ENCODE measurements around the gene ARL6IP4.

DNA sequence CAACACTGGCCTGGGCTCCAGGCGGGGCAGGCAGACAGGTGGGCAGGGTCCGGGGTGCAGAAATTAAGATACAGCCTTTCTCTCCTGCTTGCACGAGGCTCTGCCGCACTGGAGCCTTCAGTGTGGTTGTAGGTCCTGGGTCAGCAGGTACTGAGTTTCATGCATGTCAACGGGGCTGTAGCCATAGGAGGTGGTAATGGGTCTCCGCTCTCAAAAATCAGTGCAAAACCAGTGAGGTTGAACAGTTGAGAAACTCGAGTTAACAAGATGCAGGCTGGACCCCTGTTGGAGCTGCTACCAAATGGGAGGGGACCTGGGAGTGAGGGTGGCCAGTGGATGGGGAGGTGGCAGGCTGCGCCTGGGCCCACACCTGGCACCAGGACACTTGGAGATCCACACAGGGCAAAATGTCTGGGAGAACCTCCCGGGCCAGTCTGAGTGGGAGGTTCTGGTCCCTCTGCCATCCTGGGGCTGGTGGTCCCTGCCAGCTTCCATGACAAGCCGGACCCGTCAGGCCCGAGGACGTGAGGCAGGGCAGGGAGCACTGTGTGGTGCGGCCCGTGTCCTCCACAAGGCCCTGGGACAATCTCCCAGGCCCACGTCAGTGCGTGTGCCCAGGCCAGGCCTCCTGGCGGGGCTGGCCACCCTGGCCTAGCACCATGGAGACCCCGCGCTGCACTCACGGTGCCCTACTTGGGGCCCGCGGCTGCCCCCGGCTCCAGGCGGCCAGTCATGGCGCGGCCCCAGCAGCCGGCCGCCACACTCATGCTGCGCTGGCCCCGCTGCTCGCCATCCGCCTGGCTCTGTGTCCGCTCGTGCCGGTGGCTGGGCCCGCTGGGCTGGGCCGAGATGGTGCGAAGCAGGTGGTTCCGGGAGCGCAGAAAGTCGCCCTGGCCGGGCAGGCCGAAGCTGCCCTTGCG lies 5.1 kb downstream of the ARL6IP4 start:
- TF ChIP-seq NFRKB (IDR thresholded peaks at IDR 0.05) (no peak), L3MBTL2 (conservative IDR thresholded peaks at IDR 0.05) (no peak), SUZ12 (IDR thresholded peaks at IDR 0.05) (no peak), SP1 (IDR thresholded peaks at IDR 0.05) (no peak), FOXM1 (IDR thresholded peaks at IDR 0.05; ENCODE audit: borderline replicate concordance) (no peak), ELF4 (IDR thresholded peaks at IDR 0.05) (no peak)
- TF ChIP-seq, protein P1, sequence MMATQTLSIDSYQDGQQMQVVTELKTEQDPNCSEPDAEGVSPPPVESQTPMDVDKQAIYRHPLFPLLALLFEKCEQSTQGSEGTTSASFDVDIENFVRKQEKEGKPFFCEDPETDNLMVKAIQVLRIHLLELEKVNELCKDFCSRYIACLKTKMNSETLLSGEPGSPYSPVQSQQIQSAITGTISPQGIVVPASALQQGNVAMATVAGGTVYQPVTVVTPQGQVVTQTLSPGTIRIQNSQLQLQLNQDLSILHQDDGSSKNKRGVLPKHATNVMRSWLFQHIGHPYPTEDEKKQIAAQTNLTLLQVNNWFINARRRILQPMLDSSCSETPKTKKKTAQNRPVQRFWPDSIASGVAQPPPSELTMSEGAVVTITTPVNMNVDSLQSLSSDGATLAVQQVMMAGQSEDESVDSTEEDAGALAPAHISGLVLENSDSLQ (IDR thresholded peaks at IDR 0.05), result no peak
